Cardiac fibroblast (primary cell): ENCODE data around the gene C1S.

Source experiments
- DNase-seq, 2 donors: peaks; one replicate each; pipeline versions ENCODE4 v3.0.0 to v3.0.0-alpha.2; 2010; ENCODE audit warnings: low read depth in 2 of 2
- H3K4me3 ChIP-seq, 2 donors: replicated peaks in 1 of 2; 1 replicate in 1 of 2; 2 replicates in 1 of 2; pipeline ENCODE4 v1.5.1; 2011; ENCODE audit warnings: low read depth in 2 of 2, low read length in 2 of 2, mild to moderate bottlenecking in 2 of 2, moderate library complexity in 1 of 2
- TF ChIP-seq, protein P1 (sequence below): IDR thresholded peaks from one replicate; pipeline ENCODE4 v1.5.1; 2011; ENCODE audit warnings: low read depth, mild to moderate bottlenecking, low read length, inconsistent platforms

The C1S gene

DNA sequence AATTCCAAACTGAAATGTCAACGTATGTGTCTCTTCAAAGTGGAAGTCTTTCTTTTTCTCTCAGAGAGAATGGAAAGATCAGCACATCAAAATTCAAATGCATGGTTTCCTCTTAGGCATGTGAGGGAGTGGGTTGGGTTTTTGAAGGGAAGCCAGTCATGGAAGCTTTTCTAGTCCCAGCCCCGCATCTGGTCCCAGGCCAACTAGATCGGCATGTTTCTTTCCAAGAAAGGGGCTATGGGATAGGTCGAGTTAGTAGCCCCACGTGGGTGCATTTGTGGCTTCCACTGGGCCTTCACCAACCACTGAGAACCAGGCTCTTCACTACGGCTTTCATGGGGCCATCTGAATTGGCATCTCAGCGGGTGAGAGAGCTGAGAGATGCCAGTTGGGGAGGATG lies 6.6 kb downstream of the C1S start:
- TF ChIP-seq, protein P1, sequence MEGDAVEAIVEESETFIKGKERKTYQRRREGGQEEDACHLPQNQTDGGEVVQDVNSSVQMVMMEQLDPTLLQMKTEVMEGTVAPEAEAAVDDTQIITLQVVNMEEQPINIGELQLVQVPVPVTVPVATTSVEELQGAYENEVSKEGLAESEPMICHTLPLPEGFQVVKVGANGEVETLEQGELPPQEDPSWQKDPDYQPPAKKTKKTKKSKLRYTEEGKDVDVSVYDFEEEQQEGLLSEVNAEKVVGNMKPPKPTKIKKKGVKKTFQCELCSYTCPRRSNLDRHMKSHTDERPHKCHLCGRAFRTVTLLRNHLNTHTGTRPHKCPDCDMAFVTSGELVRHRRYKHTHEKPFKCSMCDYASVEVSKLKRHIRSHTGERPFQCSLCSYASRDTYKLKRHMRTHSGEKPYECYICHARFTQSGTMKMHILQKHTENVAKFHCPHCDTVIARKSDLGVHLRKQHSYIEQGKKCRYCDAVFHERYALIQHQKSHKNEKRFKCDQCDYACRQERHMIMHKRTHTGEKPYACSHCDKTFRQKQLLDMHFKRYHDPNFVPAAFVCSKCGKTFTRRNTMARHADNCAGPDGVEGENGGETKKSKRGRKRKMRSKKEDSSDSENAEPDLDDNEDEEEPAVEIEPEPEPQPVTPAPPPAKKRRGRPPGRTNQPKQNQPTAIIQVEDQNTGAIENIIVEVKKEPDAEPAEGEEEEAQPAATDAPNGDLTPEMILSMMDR: no peak
- no peak overlapping the region for H3K4me3 ChIP-seq
- no peak for DNase-seq

DNA sequence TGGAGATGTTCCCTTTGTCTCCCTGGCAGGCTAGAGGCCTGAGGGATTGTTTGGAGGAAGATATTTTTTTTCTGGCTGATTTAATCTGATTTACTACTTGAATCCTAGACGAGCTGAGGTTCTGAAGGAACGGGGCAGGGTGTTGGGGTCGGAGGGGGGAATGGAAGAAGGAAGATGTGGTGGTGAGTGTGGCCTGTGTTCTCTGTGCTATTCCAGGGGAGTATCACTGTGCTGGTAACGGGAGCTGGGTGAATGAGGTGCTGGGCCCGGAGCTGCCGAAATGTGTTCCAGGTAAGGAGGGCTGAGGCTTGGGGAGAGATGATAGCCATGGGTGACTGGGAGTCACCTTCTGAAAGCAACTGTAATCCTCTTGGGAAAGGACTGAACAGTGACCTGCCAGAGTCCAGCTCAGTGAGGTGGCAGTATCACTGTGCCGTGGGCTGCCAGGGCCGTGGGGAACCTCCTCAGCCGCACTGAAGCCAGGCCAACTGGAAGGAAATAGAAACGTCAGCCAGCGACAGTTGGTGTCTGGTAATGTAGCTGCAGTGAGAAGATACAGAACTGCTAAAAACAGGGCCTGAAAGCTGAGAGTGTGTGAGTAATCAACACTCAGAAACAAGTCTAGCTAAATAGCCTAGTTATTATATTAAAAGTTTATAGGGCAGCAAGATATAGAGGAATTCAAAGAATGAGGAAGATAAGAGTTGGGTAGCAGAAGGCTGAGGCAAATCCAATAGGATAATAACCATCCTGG lies 7.9 kb downstream of the C1S start:
- TF ChIP-seq, protein P1: no peak
- peak in 1 of 2 donors; percentile 82 for DNase-seq
- no peak overlapping the region for H3K4me3 ChIP-seq

DNA sequence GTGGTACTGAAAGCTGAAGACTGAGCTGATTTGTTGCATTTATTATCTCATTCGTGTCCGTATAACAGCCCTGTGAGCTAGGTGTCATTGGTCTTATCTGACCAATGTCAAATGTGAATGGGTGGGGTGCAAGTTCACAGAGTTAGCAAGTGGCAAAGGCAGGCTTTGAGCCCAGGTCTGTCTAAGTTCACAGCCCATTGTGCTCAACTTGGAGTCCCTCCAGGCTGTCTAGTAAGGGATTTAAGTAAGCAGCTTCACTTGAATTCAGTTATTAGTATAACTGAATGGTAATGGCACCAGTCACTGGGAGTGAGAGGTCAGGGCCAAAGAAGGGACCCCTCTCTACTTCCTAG lies 8.5 kb downstream of the C1S start:
- no peak for DNase-seq
- TF ChIP-seq, protein P1: no peak
- no peak overlapping the region for H3K4me3 ChIP-seq

DNA sequence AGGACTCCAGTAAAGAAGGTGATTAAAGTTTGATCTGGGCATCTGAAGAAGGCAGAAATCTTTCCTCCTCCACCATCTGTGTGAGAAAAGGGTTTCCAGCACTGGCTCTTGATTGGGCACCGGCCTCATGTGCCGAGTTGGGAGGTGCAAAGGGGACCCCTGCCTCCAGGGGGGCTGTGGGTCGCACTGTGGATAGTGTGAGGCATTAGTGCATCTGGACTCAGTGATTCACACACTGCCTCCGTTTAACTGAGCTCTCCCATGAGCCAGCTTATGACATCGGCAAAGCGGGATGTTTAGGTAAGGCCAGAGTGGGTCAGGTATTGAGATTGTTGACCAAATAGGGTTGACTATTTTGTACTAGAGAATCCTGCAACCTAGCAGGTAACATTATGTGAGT lies 8.9 kb downstream of the C1S start:
- DNase-seq: no peak
- TF ChIP-seq, protein P1: no peak
- H3K4me3 ChIP-seq: no peak overlapping the region

DNA sequence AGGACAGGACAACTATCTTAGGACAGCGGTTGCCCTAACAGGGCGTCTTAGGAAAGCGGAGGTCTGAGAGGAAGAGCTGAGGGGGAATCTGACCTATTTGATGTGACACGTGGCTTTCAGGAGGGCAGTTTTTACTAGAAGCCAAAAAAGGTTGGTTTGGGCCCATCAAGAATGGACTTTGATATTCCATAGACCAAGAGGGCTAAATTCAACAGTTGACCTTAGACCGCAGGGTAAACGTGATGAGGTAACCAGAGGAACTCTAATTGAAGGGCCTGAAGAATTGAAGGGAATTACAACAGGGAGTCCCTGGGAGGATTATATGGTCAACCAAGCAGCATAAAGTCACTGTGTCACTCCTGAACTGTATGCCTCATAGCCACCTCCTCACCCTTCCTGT lies 11.5 kb downstream of the C1S start:
- no peak overlapping the region for H3K4me3 ChIP-seq
- TF ChIP-seq, protein P1: no peak
- no peak for DNase-seq

DNA sequence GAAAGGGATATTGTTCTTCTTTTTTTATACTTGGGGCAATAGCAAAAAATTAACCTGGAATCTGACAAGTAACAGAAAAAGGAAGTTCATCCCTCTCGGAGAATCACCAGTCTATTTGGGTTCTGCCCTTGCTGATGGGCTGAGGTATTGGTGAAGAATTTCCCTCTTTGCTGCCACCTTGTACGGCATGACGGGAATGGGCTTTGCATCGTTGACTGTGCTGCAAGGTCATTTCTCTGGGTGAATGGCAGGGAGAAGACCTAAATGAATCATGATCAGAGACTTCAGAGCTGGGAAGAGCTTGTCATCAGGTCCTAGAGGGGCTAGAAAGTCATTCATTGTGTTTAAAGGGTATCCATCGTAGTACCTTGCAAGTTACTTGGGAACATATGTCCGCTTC lies 12.0 kb downstream of the C1S start:
- H3K4me3 ChIP-seq: no peak overlapping the region
- no peak for DNase-seq
- TF ChIP-seq, protein P1: no peak

DNA sequence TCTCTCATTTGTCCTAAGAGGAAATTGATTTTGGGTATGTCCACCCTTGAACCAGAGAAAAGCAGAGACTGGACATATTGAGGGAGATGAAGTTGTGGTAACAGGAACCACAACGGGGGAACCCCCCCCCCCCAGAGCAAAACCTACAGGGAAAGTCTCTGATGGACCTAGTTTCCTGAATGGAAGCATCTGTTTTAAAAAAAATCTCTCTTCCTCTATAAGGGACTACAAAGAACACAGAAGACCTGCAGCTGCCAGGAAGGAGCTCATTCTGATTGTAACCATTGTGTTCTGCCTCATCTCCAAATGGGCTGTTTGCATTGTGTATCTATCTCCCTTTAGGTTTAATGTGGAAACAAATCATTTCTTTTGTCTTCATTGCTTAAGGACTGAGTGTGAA lies 13.4 kb downstream of the C1S start:
- H3K4me3 ChIP-seq: no peak overlapping the region
- no peak for DNase-seq
- TF ChIP-seq, protein P1: no peak
